Fibroblast of lung (primary cell): ENCODE data around the gene RBM20. TPM values are rescaled to one million over a fixed set of nuclear protein-coding genes. Genes with fewer than 3 reads are reported as not detected.

Experiments used
- DNase-seq, 2 donors: peaks; one replicate each; pipeline versions ENCODE4 v3.0.0 to v3.0.0-alpha.2; 2010; ENCODE audit warnings: low read depth in 2 of 2
- H2AFZ ChIP-seq: 2 replicates; pipeline ENCODE4 v1.5.1; 2012; ENCODE audit warnings: low read length, control low read depth, inconsistent platforms
- H3K27ac ChIP-seq: 2 replicates; pipeline ENCODE4 v1.5.1; 2011; ENCODE audit warnings: low read length, control low read depth; ENCODE audit not compliant: insufficient read depth
- H3K27me3 ChIP-seq: 2 replicates; pipeline ENCODE4 v1.5.1; 2011; ENCODE audit warnings: mild to moderate bottlenecking, low read length; ENCODE audit not compliant: control insufficient read depth, insufficient read depth
- H3K36me3 ChIP-seq: 2 replicates; pipeline ENCODE4 v1.5.1; 2011; ENCODE audit warnings: low read length; ENCODE audit not compliant: control insufficient read depth, insufficient read depth
- H3K4me1 ChIP-seq: 2 replicates; pipeline ENCODE4 v1.5.1; 2011; ENCODE audit warnings: low read length; ENCODE audit not compliant: control insufficient read depth, insufficient read depth; ENCODE audit errors: extremely low read depth
- H3K4me2 ChIP-seq: 2 replicates; pipeline ENCODE4 v1.5.1; 2011; ENCODE audit warnings: low read length, control low read depth; ENCODE audit not compliant: insufficient read depth; ENCODE audit errors: extremely low read depth
- H3K4me3 ChIP-seq, 4 experiments: fragments of 200-600 bp in 1 of 4; sonication (generic) in 1 of 4; replicated peaks in 1 of 4; 2 replicates each; pipeline ENCODE4 v1.5.1; 2011 to 2016; ENCODE audit warnings: low read length in 4 of 4, low read depth in 3 of 4, mild to moderate bottlenecking in 3 of 4, control low read depth in 2 of 4, inconsistent platforms in 1 of 4, mixed read lengths in 1 of 4; ENCODE audit not compliant: insufficient read depth in 1 of 4; ENCODE audit errors: control extremely low read depth in 1 of 4
- H3K79me2 ChIP-seq: 2 replicates; pipeline ENCODE4 v1.5.1; 2012; ENCODE audit warnings: mild to moderate bottlenecking, low read length, inconsistent platforms; ENCODE audit not compliant: control insufficient read depth, insufficient read depth
- H3K9ac ChIP-seq: 2 replicates; pipeline ENCODE4 v1.5.1; 2011; ENCODE audit warnings: mild to moderate bottlenecking, low read length, control low read depth; ENCODE audit not compliant: insufficient read depth
- H3K9me3 ChIP-seq: 2 replicates; pipeline ENCODE4 v1.5.1; 2012; ENCODE audit warnings: low read depth, low read length; ENCODE audit not compliant: control insufficient read depth, insufficient read depth
- H4K20me1 ChIP-seq: 2 replicates; pipeline ENCODE4 v1.5.1; 2011; ENCODE audit warnings: low read length; ENCODE audit not compliant: control insufficient read depth, insufficient read depth; ENCODE audit errors: extremely low read depth
- CTCF ChIP-seq, 2 donors: IDR thresholded peaks in 1 of 2; conservative IDR thresholded peaks in 1 of 2; 1 replicate in 1 of 2; 2 replicates in 1 of 2; pipeline ENCODE4 v1.5.1; 2011 to 2012; ENCODE audit warnings: low read length in 2 of 2, control low read depth in 1 of 2, inconsistent platforms in 1 of 2, low read depth in 1 of 2, mild to moderate bottlenecking in 1 of 2
- EZH2 ChIP-seq: IDR thresholded peaks from 2 replicates; pipeline ENCODE4 v1.5.1; 2012; ENCODE audit warnings: low read length, control low read depth, mild to moderate bottlenecking; ENCODE audit errors: missing control alignments
- polyA plus RNA-seq, 2 donors: library from polyadenylated mRNA; depleted of rRNA in 1 of 2; stranded (reverse) in 1 of 2; unstranded in 1 of 2; fragments of >200 nt; gene quantifications; 2 replicates each; pipeline ENCODE4 v1.2.1, GENCODE V29; 2011 to 2012; ENCODE audit warnings: missing spikeins in 1 of 2
- total RNA-seq: library from RNA; depleted of rRNA; stranded (reverse); fragments of >200 nt; gene quantifications from 2 replicates; pipeline ENCODE4 v1.2.1, GENCODE V29; 2014

RBM20 gene
- total and polyA plus RNA-seq, 2 donors (not counting 1 experiment from before 2014, with no cell fraction given) = under 0.01 to 0.05 TPM

DNA sequence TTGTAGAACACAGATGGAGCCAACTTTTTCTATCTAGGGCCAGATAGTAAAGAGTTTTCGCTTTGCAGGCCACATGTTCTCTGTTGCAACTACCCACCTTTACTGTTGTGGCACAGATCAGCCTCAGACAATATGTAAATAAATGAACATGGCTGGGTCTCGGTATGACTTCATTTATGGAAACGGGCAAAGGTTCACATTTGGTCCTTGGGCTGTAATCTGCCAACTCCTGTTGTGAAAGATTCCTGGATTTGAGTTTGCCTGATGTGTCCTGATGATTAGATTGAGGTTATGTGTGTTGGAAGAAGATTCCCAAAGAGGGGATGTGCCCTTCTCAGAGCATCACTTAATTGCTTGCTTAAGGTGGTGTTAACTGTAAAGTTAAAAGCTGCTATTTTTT lies 38.2 kb downstream of the RBM20 start:
- DNase-seq = no peak
- Histone ChIP-seq H3K27ac (no peak overlapping the region), H3K9me3 (no peaks in the 10 kb centered on the region), H3K36me3 (no peaks in the 10 kb centered on the region), H2AFZ (no peak overlapping the region), H4K20me1 (no peaks in the 10 kb centered on the region), H3K9ac (no peak overlapping the region), H3K79me2 (no peaks in the 10 kb centered on the region), H3K4me1 (peaks cover 2% of the 10 kb centered on the region), H3K4me3 (no peak overlapping the region), H3K27me3 (peaks cover 3% of the 10 kb centered on the region), H3K4me2 (no peak overlapping the region)
- no peak for TF ChIP-seq CTCF (conservative IDR thresholded peaks at IDR 0.05 in 1 of 2, IDR thresholded peaks at IDR 0.05 in 1 of 2; ENCODE audit: low read depth in 1 of 2, low read length in 2 of 2)
- TF ChIP-seq EZH2 = no peak

DNA sequence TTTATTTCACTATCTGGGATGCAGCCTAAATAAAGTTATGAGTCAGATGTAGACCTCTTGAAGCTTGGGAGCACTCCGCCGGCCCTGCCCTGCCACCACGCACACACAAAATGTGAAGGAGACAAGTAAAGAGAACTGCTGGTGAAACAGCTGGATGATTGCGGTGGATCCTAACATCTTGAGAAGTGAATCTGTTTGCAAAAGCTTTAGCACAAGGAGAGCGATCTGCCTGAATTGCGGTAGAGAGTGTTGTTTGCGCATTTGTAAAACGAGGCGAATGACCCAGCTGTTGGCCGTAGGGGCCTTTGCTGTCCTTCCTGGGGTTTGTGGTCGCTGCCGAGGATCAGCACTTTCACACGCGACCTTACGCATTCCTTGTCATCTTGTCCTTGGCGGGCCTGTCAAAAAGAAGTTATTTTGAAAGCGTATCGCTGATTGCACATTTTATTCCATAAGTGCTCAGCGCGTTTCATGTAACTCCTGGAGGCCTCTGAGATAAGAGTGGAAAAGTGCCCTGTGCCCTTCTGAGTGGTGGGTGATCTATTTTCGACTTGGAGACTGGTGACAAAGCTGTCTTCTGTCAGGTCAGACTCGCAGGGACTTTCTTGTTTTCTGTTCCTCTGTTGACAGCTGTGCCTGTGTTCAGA lies 40.8 kb downstream of the RBM20 start:
- TF ChIP-seq CTCF (conservative IDR thresholded peaks at IDR 0.05 in 1 of 2, IDR thresholded peaks at IDR 0.05 in 1 of 2; ENCODE audit: low read depth in 1 of 2, low read length in 2 of 2) = no peak
- TF ChIP-seq EZH2 = no peak
- no peak overlapping the region for H3K27ac ChIP-seq
- H3K79me2 ChIP-seq = no peaks in the 10 kb centered on the region
- H3K36me3 ChIP-seq = no peaks in the 10 kb centered on the region
- H3K4me2 ChIP-seq = no peak overlapping the region
- H3K4me1 ChIP-seq = peaks cover 2% of the 10 kb centered on the region
- H3K27me3 ChIP-seq = peaks cover 3% of the 10 kb centered on the region
- H3K9me3 ChIP-seq = no peaks in the 10 kb centered on the region
- no peaks in the 10 kb centered on the region for H4K20me1 ChIP-seq
- peak; percentile 64 to 73 for DNase-seq
- H2AFZ ChIP-seq = peak overlapping the region; percentile 21
- H3K9ac ChIP-seq = no peak overlapping the region
- peak overlapping the region in 1 of 4 experiments; percentile 19 for H3K4me3 ChIP-seq

DNA sequence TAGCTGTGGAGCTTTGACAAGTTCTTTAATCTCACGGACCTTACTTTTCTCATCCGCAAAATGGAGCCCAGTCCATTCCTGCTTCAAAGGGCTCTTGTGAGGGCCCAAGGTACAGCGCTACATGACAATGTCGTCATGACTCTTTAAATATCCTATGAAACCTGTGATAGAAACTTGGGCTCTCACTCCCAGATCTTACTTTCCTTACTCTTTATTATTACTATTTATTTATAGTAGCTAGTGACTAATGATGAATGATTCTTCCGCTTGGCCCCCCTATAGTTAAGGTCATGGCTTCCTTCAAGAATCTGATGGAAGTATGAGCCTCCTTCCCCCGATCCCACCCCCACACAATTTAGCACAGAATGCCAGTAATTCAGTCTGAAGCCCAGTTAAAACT lies 41.9 kb downstream of the RBM20 start:
- H3K9me3 ChIP-seq = no peaks in the 10 kb centered on the region
- no peak overlapping the region for H3K4me2 ChIP-seq
- H3K4me3 ChIP-seq = no peak overlapping the region
- TF ChIP-seq EZH2 = no peak
- no peak for TF ChIP-seq CTCF (conservative IDR thresholded peaks at IDR 0.05 in 1 of 2, IDR thresholded peaks at IDR 0.05 in 1 of 2; ENCODE audit: low read depth in 1 of 2, low read length in 2 of 2)
- no peaks in the 10 kb centered on the region for H3K79me2 ChIP-seq
- H3K4me1 ChIP-seq = peaks cover 2% of the 10 kb centered on the region
- H3K36me3 ChIP-seq = no peaks in the 10 kb centered on the region
- no peaks in the 10 kb centered on the region for H3K27me3 ChIP-seq
- H3K9ac ChIP-seq = no peak overlapping the region
- H4K20me1 ChIP-seq = no peaks in the 10 kb centered on the region
- peak in 1 of 2 donors; percentile 67 for DNase-seq
- no peak overlapping the region for H2AFZ ChIP-seq
- no peak overlapping the region for H3K27ac ChIP-seq
